Caco-2 (cell line): ENCODE measurements around the gene PDIK1L. TPM values are rescaled to one million over a fixed set of nuclear protein-coding genes. Genes with fewer than 3 reads are reported as not detected.

Experiments
- BruUV-seq: library from RNA; stranded (reverse); fragments of 400-500 nt; replicated peaks from 2 replicates; lab custom pipeline; 2021; lab: Mats Ljungman, UMichigan
- CTCF ChIA-PET: fragments of 300-600 bp; sonication (Branson Sonifier 250); formaldehyde crosslinking; loops from one replicate; lab custom pipeline; 2022; ENCODE audit warnings: antibody characterized with exemption; lab: Charles Lee
- POLR2A ChIA-PET: fragments of 300-600 bp; sonication (Branson Sonifier 250); formaldehyde crosslinking; loops from one replicate; lab custom pipeline; 2022; ENCODE audit warnings: antibody characterized with exemption; lab: Charles Lee
- DNase-seq, 2 experiments: peaks; one replicate each; pipeline versions ENCODE4 v3.0.0 to v3.0.0-alpha.2; 2020 to 2022
- H3K27me3 ChIP-seq: replicated peaks from 2 replicates; pipeline ENCODE4 v1.6.0; 2011; ENCODE audit warnings: low read length; ENCODE audit not compliant: control insufficient read depth, insufficient read depth
- H3K36me3 ChIP-seq: 2 replicates; pipeline ENCODE4 v1.5.1; 2011; ENCODE audit warnings: low read length; ENCODE audit not compliant: control insufficient read depth, insufficient read depth
- H3K4me1 ChIP-seq: fragments of 250-450 bp; sonication (Bioruptor Pico); 2 replicates; pipeline ENCODE4 v1.5.1; 2020; ENCODE audit warnings: mild to moderate bottlenecking
- H3K4me3 ChIP-seq: 2 replicates; pipeline ENCODE4 v1.5.1; 2011; ENCODE audit warnings: low read depth, mild to moderate bottlenecking, control low read depth, low read length
- H3K9me3 ChIP-seq: fragments of 250-450 bp; sonication (Bioruptor Pico); 2 replicates; pipeline ENCODE4 v1.5.1; 2020; ENCODE audit warnings: mild to moderate bottlenecking, moderate library complexity
- H3K27ac Mint-ChIP-seq: one replicate; pipeline ENCODE4 v1.8.0; 2022; ENCODE audit warnings: mixed read lengths; ENCODE audit not compliant: unreplicated experiment
- H3K27me3 Mint-ChIP-seq: one replicate; pipeline ENCODE4 v1.8.0; 2022; ENCODE audit warnings: mixed read lengths; ENCODE audit not compliant: insufficient read depth, unreplicated experiment
- H3K36me3 Mint-ChIP-seq: one replicate; pipeline ENCODE4 v1.8.0; 2022; ENCODE audit warnings: mild to moderate bottlenecking, mixed read lengths; ENCODE audit not compliant: insufficient read depth, unreplicated experiment
- H3K4me1 Mint-ChIP-seq: one replicate; pipeline ENCODE4 v1.8.0; 2022; ENCODE audit warnings: low read depth, mixed read lengths; ENCODE audit not compliant: unreplicated experiment
- H3K4me3 Mint-ChIP-seq: one replicate; pipeline ENCODE4 v1.8.0; 2022; ENCODE audit warnings: mild to moderate bottlenecking, moderate library complexity, mixed read lengths; ENCODE audit not compliant: unreplicated experiment
- H3K9me3 Mint-ChIP-seq: one replicate; pipeline ENCODE4 v1.8.0; 2022; ENCODE audit warnings: mixed read lengths; ENCODE audit not compliant: unreplicated experiment
- CTCF ChIP-seq, 2 experiments: fragments of 200-600 bp in 1 of 2; IDR thresholded peaks; 1 replicate in 1 of 2; 2 replicates in 1 of 2; pipeline versions ENCODE4 v1.5.1 to v1.8.0; 2011 to 2022; ENCODE audit warnings: antibody characterized with exemption in 1 of 2, control low read depth in 1 of 2, inconsistent platforms in 1 of 2, low read depth in 1 of 2, low read length in 1 of 2, mild to moderate bottlenecking in 1 of 2, moderate library complexity in 1 of 2; ENCODE audit not compliant: insufficient read depth in 1 of 2, severe bottlenecking in 1 of 2, unreplicated experiment in 1 of 2
- intact Hi-C: fragments of 100-400 bp; cut with micrococcal nuclease; formaldehyde crosslinking; loops from one replicate; pipeline ENCODE4 v1.10.0; 2022; ENCODE audit not compliant: unreplicated experiment
- total RNA-seq: library from RNA; stranded (reverse); gene quantifications from 2 replicates; pipeline ENCODE4 v1.2.3, GENCODE V29; 2022

PDIK1L gene
- total RNA-seq, 1 experiment from 2014 or later, result 5.5 TPM

- H3K27me3 ChIP-seq, result no peaks in the 10 kb centered on the region
- no peaks in the 10 kb centered on the region for H3K9me3 Mint-ChIP-seq
- ChIA-PET POLR2A (no interaction called here), CTCF (interaction anchor here (1.1 kb wide), 1 partner anchor 22 kb away, joined by 7 read pairs; no protein-coding TSS in a partner anchor)
- H3K4me1 ChIP-seq, result peaks cover 9% of the 10 kb centered on the region; the same call in 1 of the 2 replicates
- no peak overlapping the region for H3K4me3 Mint-ChIP-seq
- no peak for DNase-seq
- H3K36me3 ChIP-seq, result no peaks in the 10 kb centered on the region
- H3K27ac Mint-ChIP-seq, result no peak overlapping the region
- H3K36me3 Mint-ChIP-seq, result no peaks in the 10 kb centered on the region
- H3K4me3 ChIP-seq, result no peak overlapping the region
- no TSS peak for BruUV-seq
- intact Hi-C loops, result no loop called here
- no peaks in the 10 kb centered on the region for H3K4me1 Mint-ChIP-seq
- H3K27me3 Mint-ChIP-seq, result no peaks in the 10 kb centered on the region
- no peak for TF ChIP-seq CTCF (IDR thresholded peaks at IDR 0.05; ENCODE audit: insufficient read depth in 1 of 2, low read depth in 1 of 2, low read length in 1 of 2, severe bottlenecking in 1 of 2, unreplicated experiment in 1 of 2)
- no peaks in the 10 kb centered on the region for H3K9me3 ChIP-seq
Observed at GRCh38 chr1:26122988-26123973, 11.7 kb downstream of the PDIK1L start.

- Mint-ChIP-seq H3K4me1 (no peaks in the 10 kb centered on the region), H3K27me3 (no peaks in the 10 kb centered on the region), H3K9me3 (no peaks in the 10 kb centered on the region), H3K36me3 (no peaks in the 10 kb centered on the region), H3K27ac (no peak overlapping the region), H3K4me3 (no peak overlapping the region)
- TF ChIP-seq CTCF (IDR thresholded peaks at IDR 0.05; ENCODE audit: insufficient read depth in 1 of 2, low read depth in 1 of 2, low read length in 1 of 2, severe bottlenecking in 1 of 2, unreplicated experiment in 1 of 2), result no peak
- no TSS peak for BruUV-seq
- no peaks in the 10 kb centered on the region for H3K36me3 ChIP-seq
- no peaks in the 10 kb centered on the region for H3K9me3 ChIP-seq
- DNase-seq, result no peak
- intact Hi-C loops, result no loop called here
- ChIA-PET CTCF (no interaction called here), POLR2A (no interaction called here)
- no peaks in the 10 kb centered on the region for H3K27me3 ChIP-seq
- peaks cover 9% of the 10 kb centered on the region; the same call in 1 of the 2 replicates for H3K4me1 ChIP-seq
- H3K4me3 ChIP-seq, result no peak overlapping the region
Observed at GRCh38 chr1:26124418-26125331, 13.1 kb downstream of the PDIK1L start.

GRCh38 chr1:26125382-26125781 lies 13.8 kb downstream of the PDIK1L start:
- BruUV-seq, result no TSS peak
- Histone ChIP-seq H3K4me3 (no peak overlapping the region), H3K9me3 (no peaks in the 10 kb centered on the region), H3K27me3 (no peaks in the 10 kb centered on the region), H3K4me1 (peaks cover 9% of the 10 kb centered on the region; the same call in 1 of the 2 replicates), H3K36me3 (no peaks in the 10 kb centered on the region)
- Mint-ChIP-seq H3K27me3 (no peaks in the 10 kb centered on the region), H3K36me3 (no peaks in the 10 kb centered on the region), H3K4me1 (no peaks in the 10 kb centered on the region), H3K4me3 (no peak overlapping the region), H3K27ac (no peak overlapping the region), H3K9me3 (no peaks in the 10 kb centered on the region)
- CTCF ChIA-PET, result no interaction called here
- POLR2A ChIA-PET, result no interaction called here
- DNase-seq, result no peak
- intact Hi-C loops, result no loop called here
- no peak for TF ChIP-seq CTCF (IDR thresholded peaks at IDR 0.05; ENCODE audit: insufficient read depth in 1 of 2, low read depth in 1 of 2, low read length in 1 of 2, severe bottlenecking in 1 of 2, unreplicated experiment in 1 of 2)
